DMS114 treated with DMSO at 0.1 percent for 48 hours (cell line): ENCODE measurements around the gene CCDC142.

ENCODE experiments used
- DNase-seq: peaks from one replicate; lab custom pipeline; 2025; ENCODE audit not compliant: unreplicated experiment; lab: John Stamatoyannopoulos, UW

Gene CCDC142, protein sequence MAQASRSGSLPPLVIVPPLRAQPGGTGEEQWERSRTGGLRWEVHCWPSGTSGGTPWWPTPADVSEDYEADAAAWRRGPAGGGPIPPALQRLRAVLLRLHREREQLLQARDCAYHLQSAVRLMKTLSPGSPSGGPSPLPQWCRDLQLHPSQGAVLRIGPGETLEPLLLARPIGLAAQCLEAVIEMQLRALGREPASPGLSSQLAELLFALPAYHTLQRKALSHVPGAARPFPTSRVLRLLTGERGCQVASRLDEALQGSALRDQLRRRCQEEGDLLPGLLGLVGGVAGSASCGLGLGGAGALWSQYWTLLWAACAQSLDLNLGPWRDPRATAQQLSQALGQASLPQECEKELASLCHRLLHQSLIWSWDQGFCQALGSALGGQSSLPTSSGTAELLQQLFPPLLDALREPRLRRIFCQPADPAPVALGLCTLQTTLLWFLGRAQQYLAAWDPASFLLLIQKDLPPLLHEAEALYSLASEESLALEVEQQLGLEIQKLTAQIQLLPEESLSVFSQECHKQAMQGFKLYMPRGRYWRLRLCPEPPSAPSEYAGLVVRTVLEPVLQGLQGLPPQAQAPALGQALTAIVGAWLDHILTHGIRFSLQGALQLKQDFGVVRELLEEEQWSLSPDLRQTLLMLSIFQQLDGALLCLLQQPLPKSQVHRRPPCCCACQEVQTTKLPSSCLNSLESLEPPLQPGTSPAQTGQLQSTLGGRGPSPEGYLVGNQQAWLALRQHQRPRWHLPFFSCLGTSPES

GRCh38 chr2:74482801-74483674 lies at the start of gene CCDC142, which contains the start of gene TTC31:
TSS of gene CCDC142 (minus strand) at chr2:74482998. CDS start at chr2:74482837, 161 bp downstream.
TSS of gene TTC31 (plus strand) at chr2:74483081. CDS start at chr2:74483096, 15 bp downstream.
- DNase-seq = peak; percentile 98

GRCh38 chr2:74532222-74532621 lies 49.4 kb upstream of the CCDC142 start:
- DNase-seq = peak; percentile 70

DNA sequence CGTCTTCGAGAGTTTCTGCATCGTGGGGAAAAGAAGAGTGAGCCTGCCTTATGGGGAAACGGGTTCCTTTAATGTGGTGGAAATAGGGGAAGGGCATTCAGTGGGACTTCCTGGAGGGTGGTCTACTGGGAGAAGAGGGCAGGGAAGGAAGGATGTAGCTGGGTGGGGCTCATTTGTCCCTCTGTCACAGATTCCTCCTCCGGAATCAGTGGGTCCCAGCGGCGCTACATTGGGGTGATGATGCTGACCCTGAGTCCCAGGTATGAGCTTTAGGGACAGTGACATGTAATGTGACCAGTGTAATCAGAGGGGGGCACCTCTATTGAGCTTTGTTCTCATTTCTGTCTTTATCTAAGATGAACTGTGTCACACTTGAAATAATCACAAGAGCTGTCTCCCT lies 48.9 kb upstream of the CCDC142 start:
- no peak for DNase-seq

DNA sequence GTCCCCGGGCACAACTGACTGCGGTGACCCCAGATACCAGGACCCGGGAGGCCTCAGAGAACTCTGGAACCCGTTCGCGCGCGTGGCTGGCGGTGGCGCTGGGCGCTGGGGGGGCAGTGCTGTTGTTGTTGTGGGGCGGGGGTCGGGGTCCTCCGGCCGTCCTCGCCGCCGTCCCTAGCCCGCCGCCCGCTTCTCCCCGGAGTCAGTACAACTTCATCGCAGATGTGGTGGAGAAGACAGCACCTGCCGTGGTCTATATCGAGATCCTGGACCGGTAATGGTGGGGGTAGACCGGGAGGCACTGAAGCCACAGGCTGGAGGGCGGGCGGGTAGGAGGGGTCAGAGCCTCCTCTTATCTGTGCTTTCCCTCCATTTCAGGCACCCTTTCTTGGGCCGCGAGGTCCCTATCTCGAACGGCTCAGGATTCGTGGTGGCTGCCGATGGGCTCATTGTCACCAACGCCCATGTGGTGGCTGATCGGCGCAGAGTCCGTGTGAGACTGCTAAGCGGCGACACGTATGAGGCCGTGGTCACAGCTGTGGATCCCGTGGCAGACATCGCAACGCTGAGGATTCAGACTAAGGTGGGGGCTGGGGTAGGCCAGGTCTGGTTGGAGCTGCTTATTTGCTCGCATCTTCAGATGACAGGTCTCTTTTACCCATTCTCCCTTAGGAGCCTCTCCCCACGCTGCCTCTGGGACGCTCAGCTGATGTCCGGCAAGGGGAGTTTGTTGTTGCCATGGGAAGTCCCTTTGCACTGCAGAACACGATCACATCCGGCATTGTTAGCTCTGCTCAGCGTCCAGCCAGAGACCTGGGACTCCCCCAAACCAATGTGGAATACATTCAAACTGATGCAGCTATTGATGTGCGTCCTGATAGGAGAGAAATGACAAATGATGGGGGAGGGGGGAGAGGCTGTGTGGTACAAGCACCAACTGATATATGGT lies 47.7 kb upstream of the CCDC142 start:
- DNase-seq = no peak

- peak; percentile 96 for DNase-seq
Observed at GRCh38 chr2:74529357-74530238, 46.8 kb upstream of the CCDC142 start, which contains the start of the genes AUP1 and HTRA2. TSS of gene AUP1 (minus strand) at chr2:74529706. CDS start at chr2:74529629, 77 bp downstream. TSS of gene HTRA2 (plus strand) at chr2:74529933. CDS start at chr2:74530007, 74 bp downstream.

DNA sequence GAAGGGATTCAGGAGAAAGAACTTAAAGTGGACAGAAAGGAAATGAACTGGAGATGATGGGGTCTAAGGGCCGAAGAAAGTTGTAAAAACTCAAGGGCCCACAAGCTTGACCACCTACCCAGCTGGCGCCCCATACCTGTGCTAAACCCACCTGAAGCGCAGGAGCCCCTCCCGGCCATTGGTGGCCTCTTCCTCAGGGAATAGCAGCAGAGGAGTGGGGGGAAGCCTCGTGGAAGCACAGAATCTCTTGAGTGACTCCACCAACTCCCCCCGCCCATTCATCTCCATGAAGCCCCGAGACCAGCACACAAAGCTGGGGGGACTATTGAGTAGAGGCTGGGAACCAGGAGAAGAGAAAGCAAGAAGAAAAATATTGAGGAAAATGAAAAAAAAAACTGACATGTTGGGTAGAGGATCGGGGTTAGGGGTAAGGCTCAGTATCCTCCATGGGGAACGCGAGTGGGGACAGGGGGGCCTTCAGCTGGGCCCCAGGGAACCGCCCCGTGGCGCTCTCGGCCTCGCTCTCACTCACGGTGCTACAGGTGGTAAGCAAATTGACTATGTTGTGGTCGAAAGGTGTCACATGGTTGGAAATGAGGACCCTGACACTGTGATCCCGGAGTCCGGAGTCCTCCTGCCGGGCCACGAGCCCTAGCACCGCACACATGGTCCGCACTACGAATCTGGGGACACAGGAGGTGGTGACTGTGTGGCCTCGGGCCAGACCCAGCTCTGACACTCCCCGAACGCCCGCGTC lies 46.0 kb upstream of the CCDC142 start:
- no peak for DNase-seq

DNA sequence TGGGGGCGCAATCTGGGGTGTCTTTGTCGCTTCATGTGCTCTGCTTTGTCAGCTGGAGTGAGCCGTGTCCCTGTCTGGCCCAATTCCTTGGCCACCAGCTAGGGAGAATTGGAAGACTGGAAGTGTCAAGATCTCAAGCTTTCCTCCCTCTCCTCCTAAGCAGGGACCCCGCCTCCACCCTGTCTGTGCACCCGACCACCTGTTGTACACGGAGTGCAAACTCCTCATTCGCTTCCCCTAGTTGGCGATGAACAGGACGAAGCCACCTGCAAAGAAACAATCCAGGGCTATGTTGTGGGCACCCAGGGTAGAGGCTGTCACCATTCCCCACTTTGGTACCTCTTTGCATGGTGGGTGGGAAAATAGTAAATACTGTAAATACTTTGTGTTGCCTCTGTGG lies 44.9 kb upstream of the CCDC142 start:
- DNase-seq = no peak

GRCh38 chr2:74526649-74527230 lies 43.9 kb upstream of the CCDC142 start:
- no peak for DNase-seq

DNA sequence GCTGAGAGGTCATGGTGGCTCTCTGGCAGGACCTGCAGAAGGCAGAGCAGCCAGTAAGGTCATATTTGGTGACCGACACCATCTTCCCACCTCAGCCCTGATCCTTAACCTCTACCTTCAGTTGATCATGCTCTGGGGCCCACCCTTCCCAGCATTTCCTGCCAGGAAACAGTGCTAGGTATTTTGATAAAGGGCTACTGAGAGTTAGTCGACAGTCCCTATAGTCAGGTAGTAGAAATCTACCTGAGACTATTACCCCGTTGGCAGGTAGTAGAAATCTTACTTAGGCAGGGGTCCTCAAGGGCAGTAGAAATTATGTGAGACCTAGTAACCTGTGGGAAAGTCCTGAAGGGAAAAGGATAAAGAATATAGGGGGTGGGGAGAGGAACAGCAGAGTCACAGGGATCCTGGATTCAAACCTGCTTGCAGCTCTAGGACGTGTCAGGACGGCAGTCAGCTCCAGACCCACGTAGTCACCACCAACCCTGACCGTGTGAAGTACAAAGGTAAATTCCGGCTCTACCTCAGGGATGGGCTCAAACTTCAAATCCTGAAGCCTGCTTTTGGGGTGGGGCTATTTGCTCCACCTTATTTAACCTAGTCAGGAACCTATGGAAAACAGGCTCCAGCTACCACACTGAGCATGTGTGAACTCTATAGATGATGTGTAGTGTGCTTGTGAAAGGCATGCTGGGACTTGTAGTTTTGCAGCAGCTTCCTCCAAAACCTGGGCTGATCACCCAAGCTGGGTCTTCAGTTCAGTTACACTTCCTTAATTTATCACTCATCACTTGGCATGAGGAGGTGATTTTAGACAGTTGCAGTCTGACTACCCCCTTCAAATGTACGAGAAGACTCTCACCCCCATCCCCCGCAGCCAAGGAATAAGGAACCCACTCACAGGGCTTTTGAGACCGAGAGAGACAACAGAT lies 43.2 kb upstream of the CCDC142 start, which contains the start of gene DQX1:
TSS of gene DQX1 (minus strand) at position 515 of the 932 bp plus-strand sequence. CDS start at position 13, 502 bp downstream.
- peak; percentile 66 for DNase-seq

DNA sequence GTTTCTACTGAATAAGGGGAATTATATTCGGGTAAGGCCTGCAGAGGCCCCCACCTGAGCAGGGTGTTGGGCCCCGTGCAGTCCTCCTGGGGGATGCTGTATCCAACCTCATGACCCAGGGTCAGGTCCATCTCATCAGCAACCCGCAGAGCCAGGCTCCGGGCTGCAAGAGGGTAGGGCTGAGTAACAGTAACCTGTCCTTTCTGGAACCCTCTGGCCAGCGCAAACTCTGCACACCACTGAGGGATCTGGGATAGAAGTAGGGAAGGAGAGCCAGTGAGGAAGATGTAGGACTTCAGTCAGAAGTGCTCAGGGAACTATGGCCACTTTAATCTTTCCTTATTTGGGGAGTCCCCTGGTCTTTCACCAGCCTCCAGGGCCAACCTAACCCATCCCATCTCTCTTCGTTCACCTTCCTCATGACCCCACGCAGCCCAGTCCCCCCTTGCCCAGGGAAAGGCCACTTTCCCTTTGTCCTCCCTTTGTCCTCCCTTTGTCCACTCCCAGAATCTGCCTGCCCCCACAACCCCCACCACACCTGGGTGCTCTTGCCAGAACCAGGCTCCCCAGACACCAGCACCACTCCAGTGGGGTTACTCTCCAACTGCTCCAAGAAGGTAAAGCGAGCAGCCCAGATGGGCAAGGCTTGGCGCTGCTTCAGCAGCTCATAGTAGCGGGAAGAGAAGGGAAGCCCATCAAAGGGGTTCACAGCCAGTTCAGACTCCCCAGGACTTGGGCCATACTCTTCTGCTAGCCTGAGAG lies 42.3 kb upstream of the CCDC142 start:
- no peak for DNase-seq

- no peak for DNase-seq
Observed at GRCh38 chr2:74524005-74524404, 41.2 kb upstream of the CCDC142 start.

DNA sequence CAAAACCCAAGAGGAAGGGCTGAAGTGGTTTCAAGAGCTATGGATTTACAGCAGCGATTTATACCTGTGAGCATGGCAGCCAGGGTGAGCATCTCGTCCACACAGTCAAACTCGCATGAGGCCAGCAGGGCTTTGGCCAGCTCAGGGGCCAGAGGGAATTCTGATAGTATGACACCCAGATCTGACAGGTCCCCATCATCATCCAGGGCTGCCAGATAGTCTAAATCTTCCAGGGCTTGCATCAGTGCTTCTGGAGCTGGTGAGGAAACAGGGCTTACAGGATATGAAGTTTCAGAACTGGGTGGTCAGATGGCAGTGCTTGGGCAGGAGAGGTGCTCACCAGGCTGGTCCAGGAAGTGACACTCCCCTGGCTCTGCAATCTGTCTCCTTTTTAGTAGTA lies 39.7 kb upstream of the CCDC142 start:
- no peak for DNase-seq

DNA sequence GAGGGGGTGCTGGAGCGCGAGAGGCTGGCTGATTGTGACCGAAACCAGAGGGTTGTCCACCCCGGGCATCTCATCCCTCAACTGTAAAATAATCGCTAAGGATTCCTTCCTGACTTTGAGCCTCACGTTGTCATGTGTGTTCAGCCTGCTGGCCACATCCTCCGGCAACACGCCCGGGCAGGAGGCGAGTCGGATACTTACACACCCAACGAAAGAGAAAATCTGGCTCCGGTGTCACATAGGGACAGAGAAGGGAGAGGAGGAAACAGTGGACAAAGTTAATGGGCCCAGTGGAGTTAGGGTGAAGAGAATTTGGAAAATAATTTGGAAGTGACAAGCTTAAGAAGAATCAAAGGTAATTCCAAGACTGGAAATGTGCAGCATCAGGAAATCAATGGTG lies 33.9 kb upstream of the CCDC142 start:
- no peak for DNase-seq

DNA sequence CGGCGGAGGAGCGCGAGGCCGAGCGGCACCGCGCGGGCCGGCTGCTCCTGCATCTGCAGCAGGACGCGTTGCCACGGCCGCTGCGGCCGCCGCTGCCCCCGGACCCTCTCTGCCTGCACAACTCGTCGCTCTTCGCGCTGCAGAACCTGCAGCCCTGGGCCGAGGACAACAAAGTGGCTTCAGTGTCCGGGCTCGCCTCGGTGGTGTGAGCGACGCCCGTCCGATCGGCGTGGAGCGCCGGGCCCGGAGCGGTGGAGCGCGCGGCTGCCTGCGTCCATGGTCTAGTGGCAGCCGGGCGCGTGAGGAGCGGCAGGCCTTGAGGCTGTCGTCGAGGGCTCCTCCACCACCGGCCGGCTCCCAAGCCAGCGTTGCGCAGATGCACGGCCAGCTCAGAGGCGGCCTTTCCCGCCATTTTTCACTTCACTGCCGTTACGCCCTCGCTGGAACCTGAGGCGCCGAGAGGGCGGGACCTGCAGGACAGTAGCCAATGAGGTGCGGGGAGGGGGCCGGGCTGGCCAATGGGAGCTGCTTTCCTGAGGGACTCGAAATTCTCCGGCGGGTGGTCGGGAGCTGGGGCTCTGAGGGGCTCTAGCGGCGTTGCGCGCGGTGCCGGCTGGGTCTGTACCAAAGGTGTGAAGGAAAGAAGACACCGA lies 33.3 kb upstream of the CCDC142 start:
- no peak for DNase-seq

DNA sequence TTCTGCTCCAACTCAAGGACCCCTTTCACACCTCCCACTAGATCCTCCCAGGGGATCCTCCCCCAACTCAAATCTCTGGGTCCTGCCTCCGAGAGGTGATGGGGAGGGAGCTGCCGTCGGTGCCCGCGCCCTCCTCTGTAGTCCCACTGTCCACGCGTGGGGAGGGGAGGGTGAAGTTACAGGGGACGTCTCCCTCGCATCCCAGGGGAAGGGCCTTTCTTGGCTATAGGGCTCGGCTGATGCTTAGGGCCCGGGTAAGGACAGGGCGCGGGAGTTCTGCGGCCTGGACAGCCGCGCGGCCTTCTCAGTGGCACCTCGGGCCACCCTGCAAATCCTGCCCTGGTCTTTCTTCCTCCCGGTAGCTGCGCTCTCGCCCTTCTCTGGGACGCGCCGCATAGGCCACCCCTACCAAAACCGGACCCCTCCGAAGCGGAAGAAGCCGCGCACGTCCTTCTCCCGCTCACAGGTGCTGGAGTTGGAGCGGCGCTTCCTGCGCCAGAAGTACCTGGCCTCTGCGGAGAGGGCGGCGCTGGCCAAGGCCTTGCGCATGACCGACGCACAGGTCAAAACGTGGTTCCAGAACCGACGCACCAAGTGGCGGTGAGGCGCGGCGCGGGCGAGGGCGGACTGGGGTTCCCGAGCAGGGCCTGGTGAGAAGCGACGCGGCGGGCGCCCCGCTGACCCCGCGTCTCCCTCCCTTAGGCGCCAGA lies 32.6 kb upstream of the CCDC142 start:
- no peak for DNase-seq
